NCI-H2196 (cell line): Measurements from ENCODE around the gene OMA1.

ENCODE experiments used
- DNase-seq: peaks from one replicate; lab custom pipeline; 2025; ENCODE audit not compliant: unreplicated experiment; lab: John Stamatoyannopoulos, UW

OMA1 gene

DNA sequence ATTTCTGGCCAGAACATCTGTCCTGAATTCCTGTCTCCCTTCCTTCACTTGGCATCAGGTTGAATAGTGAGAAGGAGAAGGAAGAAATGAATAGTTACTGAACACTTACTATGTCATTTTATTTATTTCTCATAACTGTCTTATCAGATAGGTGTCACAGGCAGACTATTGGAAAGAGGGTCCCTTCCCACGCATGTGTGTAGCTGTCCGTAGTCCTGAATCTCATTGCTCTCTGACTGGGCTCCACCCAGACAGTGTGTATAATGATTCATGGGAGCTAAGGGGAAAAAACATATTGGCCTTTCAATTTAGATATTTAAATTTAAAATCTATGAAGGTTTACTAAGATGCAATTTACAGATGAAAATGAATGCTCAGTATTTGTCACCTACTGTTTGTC, 86.1 kb downstream of the OMA1 start:
- DNase-seq: no peak

DNA sequence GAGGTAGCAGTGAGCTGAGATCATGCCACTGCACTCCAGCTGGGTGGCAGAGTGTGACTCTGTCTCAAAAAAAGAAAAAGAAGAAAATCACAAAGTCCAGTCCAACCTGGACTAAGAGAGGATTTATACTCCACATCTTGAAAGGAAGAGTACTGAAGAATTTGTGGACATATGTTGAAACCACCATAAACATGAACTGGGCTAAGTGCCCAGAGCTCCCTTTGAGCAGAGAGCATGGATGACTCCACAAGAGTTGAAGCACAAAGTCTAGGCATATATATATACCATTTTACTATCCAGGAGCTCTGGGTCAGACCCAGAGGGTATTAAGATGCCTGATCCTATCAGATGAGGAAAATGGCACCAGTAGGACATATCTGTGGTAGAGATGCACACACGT, 86.6 kb downstream of the OMA1 start:
- DNase-seq: no peak

DNA sequence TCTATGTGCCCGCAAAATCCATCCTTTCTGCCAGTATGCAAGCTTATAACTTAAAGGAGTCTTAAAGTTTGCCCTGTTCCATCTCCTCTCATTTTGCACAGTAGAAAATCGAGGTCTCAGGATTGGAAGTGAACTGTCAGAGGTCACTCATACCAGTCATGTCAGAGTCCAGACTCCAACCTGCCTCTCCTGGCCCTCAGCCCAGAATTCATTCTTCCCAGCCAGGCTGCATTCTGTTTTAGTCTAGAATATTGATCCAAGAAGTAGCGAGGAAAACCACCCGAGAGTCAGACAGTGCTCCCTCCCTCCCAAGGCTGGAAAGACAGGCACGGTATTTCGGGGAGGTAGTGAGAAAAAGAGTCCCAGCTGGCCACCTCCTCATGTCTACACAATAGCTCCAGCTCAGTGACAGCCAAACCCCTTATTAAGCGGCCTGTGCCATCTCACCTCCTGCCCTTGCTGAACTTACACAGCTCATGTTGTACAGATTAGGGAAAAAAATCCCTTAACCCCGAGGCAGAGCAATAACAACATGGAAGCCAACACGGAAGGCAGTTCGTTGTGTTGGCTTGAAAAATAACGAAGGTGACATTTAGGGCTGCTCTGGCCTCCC, 89.4 kb downstream of the OMA1 start:
- DNase-seq: no peak

DNA sequence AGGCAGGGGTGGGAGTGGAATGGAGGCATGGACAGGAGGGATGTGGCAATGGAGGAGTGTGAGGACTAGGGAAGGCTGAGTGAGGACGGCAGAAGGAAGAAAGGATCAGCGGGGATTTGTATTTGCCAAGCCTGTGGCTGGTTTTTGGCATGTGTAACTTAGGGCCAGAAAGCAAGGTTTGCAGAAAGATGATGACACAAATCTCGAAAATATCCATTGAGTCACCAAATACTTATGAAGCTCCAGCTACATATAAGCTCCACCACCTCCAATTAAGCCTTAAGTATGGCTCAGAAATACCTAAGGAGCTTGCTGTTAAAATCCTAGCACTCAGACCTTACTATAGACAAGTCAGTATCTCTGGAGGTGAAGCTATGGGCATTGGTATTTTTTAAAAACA, 90.1 kb downstream of the OMA1 start:
- DNase-seq: no peak

DNA sequence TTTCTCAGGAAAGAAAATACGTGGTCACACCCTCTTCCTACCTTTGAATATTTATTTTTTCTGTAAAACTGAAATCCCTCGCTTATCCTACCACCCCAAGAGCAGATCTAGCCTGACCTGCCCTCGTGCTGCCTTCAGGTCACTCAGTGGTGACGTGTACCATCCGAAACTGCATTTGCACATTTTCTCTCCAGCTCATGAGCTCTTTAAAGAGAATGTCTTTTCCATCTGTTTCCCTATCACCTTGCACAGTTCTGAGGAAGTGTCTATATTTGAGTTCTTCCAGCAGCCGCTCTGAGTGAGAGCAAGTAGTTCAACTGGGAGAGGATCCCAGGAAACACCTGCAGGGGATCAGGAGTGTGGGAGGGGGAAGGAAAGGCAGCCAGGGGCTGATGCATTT, 91.7 kb downstream of the OMA1 start:
- no peak for DNase-seq

DNA sequence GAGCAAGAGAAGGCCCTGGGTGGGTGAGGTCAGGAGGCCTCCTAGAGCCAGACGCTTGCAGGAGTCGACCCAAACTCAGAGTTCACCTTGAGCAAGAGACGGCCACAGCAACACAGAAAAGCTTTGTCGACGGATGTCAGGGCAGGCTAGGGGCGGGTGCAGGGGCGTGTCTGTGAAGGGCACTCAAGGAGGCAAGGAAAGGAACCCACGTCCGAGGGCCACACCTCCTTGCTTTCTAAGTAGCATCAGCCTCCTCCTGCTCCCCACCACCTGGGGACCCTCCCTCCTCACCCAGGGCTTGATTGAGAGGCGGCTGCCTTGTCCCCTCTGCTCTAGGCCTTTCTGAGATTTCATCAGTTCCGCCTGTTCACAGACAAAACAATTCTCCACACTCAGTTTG, 92.1 kb downstream of the OMA1 start:
- no peak for DNase-seq

DNA sequence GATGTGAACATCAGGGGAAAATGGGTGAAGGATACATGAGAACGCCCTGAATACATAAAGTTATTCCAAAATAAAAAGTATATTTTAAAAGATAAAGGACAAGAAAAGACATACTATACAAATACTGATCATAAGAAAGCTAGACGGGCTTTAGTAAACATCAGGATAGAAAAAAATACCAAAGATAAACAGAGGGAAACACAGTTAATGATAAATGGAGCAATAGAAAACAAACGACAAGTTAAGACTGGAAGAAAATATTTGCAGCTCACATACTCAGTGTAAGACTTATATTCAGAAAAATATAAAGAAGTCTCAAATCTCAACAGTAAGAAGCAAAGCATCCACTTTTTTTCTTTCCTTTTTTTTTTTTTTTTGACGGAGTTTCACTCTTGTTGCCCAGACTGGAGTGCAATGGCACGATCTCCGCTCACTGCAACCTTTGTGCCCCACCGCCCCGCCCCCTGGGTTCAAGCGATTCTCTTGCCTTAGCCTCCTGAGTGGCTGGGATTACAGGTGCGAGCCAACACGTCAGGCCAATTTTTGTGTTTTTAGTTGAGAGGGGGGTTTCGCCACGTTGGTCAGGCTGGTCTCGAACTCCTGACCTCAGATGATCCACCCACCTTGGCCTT, 94.8 kb downstream of the OMA1 start:
- no peak for DNase-seq

DNA sequence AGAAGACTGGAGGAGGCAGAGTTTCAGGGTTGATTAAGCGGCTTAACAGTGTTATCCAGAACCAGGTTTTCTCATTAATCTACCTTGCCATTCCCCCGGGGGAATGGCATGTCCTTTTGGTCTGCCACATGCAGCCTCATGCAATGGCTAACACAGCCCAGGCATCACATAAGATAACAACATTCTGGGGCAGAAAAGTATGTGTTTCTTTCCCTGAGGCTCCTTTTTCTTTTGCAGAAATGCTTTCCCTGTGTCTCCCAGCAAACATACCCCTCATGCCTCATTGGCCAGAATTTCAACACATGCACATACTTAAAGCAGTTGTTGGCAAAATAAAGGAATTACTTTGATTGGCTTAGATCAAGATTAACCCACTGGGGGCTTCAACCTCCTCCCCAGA, 98.6 kb downstream of the OMA1 start:
- DNase-seq: no peak

DNA sequence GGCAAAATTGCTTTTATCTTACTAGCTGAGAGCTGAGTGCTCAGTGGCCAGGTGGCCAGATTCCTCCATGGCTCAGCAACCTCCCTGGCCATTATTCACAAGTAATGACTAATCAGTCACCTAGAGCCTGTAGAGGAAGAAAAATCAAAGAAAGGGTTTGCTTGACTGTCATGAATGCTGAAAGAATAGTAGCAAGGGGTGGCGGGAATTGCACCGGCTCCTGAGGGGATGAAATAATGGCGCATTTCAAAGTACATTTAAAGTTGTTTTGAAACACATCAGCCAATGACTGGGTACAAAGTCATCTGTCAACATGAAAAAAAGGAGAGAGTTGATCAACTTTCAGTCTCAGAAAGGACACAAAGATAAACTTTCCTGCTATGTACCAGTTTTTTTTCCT, 99.5 kb downstream of the OMA1 start:
- no peak for DNase-seq

DNA sequence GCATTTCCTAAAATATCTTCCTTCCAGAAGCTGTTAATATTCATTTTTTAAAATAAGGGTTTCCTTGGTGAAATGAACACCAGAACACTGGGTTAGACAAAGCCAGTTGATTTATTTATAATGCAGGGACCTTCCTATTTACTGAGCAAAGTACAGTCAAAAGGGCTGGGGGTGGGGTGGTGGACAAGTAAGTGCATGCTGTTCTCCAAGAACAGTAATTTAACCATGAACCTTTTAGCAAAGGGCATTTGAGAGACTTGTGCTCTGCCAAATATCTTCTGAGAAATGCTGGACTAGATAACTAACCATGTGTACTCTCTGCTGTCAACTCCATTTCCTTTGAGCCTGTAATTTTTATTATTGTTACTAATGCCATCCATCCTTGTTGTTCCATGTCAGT, 100.2 kb downstream of the OMA1 start:
- DNase-seq: no peak

DNA sequence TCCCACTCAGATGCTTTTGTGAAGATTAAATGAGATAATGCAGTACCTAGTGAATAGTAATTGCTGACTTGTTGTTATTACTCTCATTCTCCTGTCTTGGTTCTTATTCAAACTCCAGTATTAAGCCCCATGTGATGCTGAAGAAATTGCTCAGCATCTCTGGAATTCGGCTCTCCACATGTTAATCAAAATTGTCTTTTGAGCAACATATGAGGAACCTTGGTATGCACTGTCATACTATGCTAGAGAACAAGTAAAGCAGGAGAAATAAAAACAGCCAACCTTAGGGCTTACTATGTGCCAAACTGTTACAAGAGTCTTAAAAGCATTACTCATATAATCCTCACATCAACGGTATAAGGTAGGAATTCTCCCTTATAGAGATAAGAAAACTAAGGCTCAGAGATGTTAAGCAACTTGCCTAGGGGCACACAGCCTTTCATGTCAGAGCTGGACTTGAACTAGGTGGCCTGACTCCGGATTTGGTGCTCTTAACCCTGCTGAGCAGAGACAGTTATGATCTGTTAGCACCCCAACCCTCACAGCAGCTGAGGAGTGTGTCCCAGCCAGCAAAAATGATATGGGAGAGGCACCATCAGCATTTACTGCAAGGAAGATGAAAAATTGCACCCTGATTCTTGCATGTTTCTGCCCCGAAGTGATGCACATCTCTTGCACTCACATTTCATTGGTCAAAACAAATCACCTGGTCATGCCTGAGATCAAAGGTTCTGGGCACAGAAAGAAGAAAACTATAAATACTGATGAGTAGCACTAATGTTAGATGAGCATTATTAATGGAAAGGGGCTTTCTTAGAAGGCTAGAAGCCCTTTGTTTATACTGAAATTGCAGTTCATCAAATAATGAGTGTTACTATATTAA, 102.3 kb downstream of the OMA1 start:
- no peak for DNase-seq

DNA sequence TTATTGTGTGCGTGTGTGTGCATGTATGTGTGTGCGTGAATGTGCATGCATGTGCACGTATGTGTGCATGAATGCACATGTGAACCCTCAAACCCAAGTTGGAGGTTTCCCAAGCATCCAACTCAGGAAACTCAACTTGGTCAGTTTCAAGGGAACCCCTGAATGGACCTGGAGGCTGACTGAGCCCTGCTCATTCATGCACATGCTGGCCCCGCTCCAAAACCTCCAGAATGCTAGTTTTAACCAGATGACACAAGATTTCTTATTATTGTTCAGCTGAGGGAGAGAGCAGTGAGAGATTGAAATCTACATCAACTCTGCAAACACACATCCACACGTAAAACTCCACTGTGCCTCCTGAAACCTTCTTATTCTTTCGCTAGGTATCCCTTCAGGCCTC, 104.4 kb downstream of the OMA1 start:
- no peak for DNase-seq

DNA sequence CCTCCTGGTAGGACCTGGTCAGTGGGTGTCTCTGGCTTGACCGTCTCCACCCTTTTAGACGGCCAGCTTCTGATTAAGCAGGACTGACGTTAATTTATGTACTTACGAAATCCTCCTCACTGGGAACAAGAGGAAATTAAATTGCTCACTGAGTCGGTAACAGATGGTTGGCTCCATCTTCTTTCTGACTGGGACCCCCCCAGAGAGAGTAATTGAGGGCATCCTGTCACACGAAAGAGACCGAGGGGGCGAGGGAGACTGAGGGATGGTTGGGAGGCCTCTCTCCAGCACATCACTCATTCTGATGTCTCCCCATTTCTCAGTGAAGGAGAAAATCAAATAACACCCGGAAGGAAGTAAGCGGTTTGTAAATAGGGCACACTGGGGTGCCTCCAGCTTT, 104.8 kb downstream of the OMA1 start:
- no peak for DNase-seq

DNA sequence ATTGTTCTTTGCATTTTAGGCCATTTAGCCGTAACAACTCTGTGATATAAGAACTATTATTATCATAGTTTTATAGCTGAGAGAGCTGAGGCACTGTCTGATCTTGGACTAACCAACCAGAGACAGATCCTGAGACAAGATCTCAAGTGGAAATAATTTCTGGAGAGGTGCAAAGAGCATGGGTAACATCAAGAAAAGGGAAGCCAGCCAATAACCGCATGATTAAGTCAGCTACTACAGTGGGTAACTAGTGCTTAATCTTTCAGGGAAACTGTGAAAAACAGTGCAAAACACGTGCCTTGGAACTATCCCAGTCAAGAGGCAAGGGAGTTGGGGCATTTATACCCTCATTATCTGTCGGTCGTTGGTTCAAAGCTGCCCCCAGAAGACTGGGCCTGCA, 105.8 kb downstream of the OMA1 start:
- no peak for DNase-seq

DNA sequence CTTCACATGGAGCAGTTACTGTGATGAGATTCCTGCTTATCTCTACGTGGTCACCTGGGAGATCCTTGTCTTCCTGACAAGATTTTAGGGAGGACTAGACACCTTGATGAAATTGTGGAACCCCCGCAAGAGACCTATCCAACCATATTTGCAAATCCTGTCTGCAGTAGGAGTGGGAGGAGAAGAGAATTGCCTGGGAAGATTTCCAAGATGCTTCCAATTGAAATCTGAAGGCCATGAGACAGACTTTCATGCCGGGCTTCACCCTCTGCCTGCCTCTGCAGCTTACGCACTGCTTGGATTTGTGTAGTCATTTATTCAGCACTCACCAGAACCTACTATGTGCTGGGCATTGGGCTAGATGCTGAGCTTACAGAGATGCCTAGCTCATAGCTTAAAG, 106.6 kb downstream of the OMA1 start:
- DNase-seq: no peak

DNA sequence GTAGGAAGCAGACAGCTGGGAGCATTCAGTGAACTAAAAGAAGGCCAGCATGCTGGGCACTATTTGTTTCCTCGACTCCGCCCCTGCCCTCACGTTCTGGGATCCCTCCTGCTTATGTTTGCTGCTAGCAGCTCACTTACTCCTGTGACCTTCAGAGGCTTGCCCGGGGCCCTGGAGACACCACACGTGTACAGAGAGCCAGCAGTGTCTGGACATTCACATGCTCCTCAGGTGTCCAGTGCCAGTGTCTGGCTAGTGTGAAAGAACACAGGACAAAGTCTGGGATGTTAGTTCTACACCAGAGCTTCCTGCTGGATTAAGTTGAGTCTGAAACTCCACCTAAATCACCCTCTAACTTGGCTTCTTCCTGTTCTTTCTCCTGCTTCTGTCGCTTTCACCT, 108.1 kb downstream of the OMA1 start:
- DNase-seq: no peak

DNA sequence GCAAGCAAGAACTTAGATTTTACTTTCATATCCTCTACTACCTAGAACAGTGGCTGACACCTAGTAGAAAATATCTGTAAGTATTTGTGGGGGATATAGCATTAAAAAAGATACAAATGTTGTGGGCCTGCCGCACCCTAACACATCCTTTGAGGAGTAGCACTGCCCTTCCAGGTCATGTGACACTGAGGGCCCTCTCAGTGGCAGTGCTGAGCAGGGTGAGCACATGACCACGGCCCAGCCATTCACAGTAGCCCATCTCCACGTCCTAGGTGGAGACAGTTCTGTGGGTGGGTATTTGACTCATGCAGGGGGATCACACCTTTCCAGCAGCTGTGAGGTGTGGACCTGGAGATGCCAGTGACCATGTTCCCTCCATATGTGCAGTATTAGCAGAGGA, 108.9 kb downstream of the OMA1 start:
- DNase-seq: no peak

DNA sequence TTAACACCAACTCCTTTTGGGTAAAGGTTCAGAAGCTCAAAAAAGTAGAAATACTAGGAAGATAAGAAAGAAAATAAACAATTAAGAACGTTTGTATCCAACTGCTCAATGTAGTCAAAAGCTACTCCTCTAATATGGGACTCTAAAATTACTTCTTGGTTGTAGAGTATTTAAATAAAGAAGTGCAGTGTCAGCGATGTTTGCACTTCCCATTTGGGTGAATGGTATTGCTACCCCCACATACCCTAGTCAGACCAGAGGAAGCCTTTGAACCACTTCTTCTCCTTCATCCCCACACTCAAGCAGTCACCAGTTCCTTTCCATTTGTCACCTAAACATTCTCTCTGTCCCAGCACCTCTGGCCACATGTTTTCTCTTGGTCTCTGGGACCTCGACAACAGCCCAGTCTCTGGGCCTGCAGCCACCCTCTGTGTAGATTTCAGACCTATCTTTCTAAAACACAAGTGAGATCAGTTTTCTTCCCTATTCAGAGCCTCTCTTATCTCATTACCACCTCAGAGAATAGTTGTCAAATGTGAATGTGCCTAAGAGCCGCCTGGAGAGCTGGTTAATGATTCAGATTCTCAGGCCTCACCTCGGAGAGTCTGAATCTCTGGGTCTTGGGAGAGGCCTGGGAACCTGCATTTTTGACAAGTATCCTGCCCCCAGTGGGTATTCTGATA, 109.8 kb downstream of the OMA1 start:
- DNase-seq: no peak

DNA sequence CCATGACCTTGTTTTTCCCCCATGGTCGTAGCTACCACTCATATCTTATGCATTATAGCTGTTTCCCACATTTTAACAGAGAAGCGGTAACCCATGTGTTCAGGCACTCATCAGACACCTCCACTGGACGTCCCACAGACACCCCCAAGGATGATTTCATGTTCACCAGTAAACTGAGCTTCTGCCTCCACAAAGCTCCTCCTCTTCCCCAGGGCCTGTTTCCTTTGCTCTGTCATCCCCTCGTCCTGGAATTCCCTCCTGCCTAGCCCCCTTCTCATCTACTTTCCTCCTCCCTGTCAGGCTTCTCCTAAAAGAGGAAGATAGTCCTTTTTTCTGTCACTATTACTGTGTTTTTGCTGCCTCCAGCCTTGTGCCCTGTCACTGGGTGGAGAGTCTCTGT, 111.2 kb downstream of the OMA1 start:
- DNase-seq: no peak

DNA sequence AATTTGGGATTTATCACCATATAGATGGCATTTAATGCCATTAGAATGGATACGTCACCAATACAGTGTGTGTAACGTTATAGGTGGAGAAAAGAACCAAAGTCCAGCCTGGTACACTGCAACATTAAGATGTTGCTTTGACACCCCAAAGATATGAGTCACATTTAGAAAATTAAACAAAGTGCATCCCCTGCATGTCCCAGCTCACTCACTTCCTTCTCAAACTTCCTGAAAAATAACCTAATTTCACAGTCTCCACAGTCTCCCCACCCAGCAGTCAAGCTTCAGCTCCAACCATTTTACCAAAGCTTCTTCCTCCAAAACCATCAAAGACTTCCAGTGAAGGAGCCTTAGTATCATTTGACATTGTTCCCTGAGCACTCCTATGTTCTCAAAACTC, 111.9 kb downstream of the OMA1 start:
- no peak for DNase-seq

DNA sequence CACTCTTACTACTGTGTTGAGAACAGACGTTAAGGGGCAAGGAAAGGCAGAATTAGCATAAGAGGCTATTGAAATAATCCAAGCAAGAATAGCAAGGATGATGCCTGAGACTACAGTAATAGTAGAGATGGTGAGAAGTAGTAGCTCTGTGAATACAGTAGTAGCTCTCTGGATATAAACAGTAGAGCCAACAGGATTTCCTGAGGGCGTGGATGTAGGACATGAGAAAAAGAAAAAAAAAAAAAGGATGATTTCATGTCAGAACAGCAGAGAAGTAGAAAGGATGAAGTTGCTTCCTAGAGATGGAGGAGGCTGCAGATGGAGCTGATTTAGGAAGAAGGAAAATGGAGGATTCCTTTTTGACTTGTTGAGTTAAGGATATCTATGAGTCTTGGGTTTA, 112.3 kb downstream of the OMA1 start:
- DNase-seq: no peak
